Parathyroid adenoma (tissue), 2 donors: ENCODE results near the gene SLC43A3.

ENCODE experiments used
- H2AFZ ChIP-seq: fragments of 300-600 bp; sonication (generic); one replicate; pipeline ENCODE4 v1.7.0; 2017; ENCODE audit warnings: antibody characterized with exemption, mild to moderate bottlenecking
- H3K27ac ChIP-seq: fragments of 300-600 bp; sonication (generic); one replicate; pipeline ENCODE4 v1.7.0; 2017
- H3K27me3 ChIP-seq: fragments of 300-600 bp; sonication (generic); one replicate; pipeline ENCODE4 v1.7.0; 2017; ENCODE audit warnings: low read length; ENCODE audit not compliant: control insufficient read depth, insufficient read depth
- H3K36me3 ChIP-seq: fragments of 300-600 bp; sonication (generic); one replicate; pipeline ENCODE4 v1.7.0; 2017; ENCODE audit warnings: low read length; ENCODE audit not compliant: control insufficient read depth, insufficient read depth
- H3K4me1 ChIP-seq: fragments of 300-600 bp; sonication (generic); one replicate; pipeline ENCODE4 v1.7.0; 2017; ENCODE audit warnings: control low read depth
- H3K4me2 ChIP-seq: fragments of 300-600 bp; sonication (generic); one replicate; pipeline ENCODE4 v1.7.0; 2017; ENCODE audit warnings: low read length
- H3K4me3 ChIP-seq: fragments of 300-600 bp; sonication (generic); one replicate; pipeline ENCODE4 v1.7.0; 2017; ENCODE audit warnings: low read depth, low read length
- H3K79me2 ChIP-seq: fragments of 300-600 bp; sonication (generic); one replicate; pipeline ENCODE4 v1.7.0; 2017; ENCODE audit warnings: control low read depth
- H3K9ac ChIP-seq: fragments of 300-600 bp; sonication (generic); one replicate; pipeline ENCODE4 v1.7.0; 2017; ENCODE audit warnings: mild to moderate bottlenecking
- H3K9me3 ChIP-seq: fragments of 300-600 bp; sonication (generic); one replicate; pipeline ENCODE4 v1.7.0; 2017; ENCODE audit warnings: low read length; ENCODE audit not compliant: control insufficient read depth
- TF ChIP-seq, protein P1 (sequence below): fragments of 300-600 bp; sonication (generic); IDR thresholded peaks from one replicate; pipeline ENCODE4 v1.7.0; 2017; ENCODE audit warnings: antibody characterized with exemption, mild to moderate bottlenecking
- donor health status: primary hyperparathyroidism.

SLC43A3 gene

GRCh38 chr11:57407941-57408475 is 18.9 kb downstream of the SLC43A3 start:
- TF ChIP-seq, protein P1, sequence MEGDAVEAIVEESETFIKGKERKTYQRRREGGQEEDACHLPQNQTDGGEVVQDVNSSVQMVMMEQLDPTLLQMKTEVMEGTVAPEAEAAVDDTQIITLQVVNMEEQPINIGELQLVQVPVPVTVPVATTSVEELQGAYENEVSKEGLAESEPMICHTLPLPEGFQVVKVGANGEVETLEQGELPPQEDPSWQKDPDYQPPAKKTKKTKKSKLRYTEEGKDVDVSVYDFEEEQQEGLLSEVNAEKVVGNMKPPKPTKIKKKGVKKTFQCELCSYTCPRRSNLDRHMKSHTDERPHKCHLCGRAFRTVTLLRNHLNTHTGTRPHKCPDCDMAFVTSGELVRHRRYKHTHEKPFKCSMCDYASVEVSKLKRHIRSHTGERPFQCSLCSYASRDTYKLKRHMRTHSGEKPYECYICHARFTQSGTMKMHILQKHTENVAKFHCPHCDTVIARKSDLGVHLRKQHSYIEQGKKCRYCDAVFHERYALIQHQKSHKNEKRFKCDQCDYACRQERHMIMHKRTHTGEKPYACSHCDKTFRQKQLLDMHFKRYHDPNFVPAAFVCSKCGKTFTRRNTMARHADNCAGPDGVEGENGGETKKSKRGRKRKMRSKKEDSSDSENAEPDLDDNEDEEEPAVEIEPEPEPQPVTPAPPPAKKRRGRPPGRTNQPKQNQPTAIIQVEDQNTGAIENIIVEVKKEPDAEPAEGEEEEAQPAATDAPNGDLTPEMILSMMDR, result no peak
- H3K9me3 ChIP-seq, result no peaks in the 10 kb centered on the region
- H3K36me3 ChIP-seq, result no peaks in the 10 kb centered on the region
- no peak overlapping the region for H2AFZ ChIP-seq
- H3K4me3 ChIP-seq, result no peak overlapping the region
- H3K27me3 ChIP-seq, result no peaks in the 10 kb centered on the region
- H3K27ac ChIP-seq, result no peak overlapping the region
- no peak overlapping the region for H3K9ac ChIP-seq
- H3K4me1 ChIP-seq, result no peaks in the 10 kb centered on the region
- no peaks in the 10 kb centered on the region for H3K79me2 ChIP-seq
- H3K4me2 ChIP-seq, result no peak overlapping the region

DNA sequence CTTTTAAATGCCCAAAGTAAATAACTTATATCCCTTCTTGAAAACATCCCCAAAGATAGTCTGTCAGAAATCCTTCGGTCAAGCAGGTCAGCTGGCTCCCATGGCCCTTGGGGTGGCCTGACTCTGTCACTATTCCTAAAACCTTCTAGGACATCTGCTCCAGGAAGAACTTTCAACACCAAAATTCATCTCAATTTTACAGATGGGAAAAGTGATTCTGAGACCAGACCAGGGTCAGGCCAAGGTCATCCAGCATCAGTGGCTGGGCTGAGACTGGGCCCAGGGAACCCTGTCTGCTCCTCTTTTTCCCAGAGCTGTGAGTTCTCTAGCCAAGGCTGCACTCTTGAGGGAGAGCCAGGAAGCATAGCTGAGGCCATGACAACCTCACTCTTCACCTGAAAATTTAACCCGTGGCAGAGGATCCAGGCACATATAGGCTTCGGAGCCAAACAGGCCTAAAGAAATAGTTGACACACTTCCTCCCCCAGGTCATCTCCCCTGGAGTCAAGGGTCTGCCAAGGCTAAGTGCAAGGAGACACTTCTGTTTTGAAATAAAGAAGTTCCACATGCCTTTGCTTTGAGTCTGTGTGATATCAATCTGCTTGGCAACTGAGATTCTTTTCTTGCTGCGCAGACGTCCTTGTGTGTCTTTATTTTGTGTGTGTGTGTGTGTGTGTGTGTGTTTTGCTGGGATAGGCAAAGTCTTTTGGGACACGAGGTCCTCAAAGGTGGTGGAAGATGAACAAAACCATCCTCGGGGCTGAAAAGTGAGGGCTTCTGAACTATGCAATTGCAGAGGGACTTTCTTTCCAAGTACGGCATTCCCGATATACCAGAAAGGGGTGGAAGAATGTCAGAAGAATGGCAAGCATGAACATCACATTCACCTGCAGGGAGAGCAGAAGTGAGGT is 19.7 kb downstream of the SLC43A3 start:
- Histone ChIP-seq H3K4me3 (no peak overlapping the region), H3K27ac (peak overlapping the region; percentile 24), H2AFZ (no peak overlapping the region), H3K9me3 (no peaks in the 10 kb centered on the region), H3K36me3 (no peaks in the 10 kb centered on the region), H3K4me1 (no peaks in the 10 kb centered on the region), H3K27me3 (no peaks in the 10 kb centered on the region), H3K9ac (no peak overlapping the region), H3K79me2 (no peaks in the 10 kb centered on the region), H3K4me2 (no peak overlapping the region)
- TF ChIP-seq, protein P1, result no peak

DNA sequence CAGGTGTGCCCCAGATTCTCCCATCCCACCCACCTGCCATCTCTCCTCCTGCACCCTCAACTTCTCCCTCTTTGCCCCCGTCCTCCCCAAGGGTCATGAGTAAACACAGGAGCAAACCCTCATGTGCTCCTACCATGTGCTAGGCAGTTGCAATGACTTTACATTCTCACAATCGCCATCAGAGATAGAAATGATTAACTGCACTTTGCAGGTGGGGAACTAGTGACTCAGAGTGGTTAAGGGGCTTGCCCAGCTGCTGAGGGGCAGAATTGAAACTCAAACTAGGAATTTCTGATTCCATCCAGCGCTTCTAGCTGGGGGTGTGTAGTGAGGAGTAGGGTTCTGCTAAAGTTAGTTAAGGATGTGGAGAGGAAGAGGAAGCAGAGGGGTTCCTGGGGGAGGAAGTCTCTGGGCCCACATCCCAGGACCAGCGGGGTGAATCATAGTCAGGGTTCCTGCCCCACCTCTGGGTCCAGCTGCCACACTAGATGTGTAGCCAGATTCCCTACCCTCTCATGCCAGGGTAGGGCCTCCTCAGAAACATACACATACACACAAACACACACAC is 20.5 kb downstream of the SLC43A3 start:
- Histone ChIP-seq H3K4me1 (no peaks in the 10 kb centered on the region), H3K9me3 (no peaks in the 10 kb centered on the region), H2AFZ (no peak overlapping the region), H3K27me3 (no peaks in the 10 kb centered on the region), H3K36me3 (no peaks in the 10 kb centered on the region), H3K4me2 (no peak overlapping the region), H3K79me2 (no peaks in the 10 kb centered on the region), H3K9ac (no peak overlapping the region), H3K4me3 (no peak overlapping the region), H3K27ac (no peak overlapping the region)
- TF ChIP-seq, protein P1, result no peak

- Histone ChIP-seq H3K27me3 (no peaks in the 10 kb centered on the region), H3K4me1 (no peaks in the 10 kb centered on the region), H3K4me3 (no peak overlapping the region), H3K36me3 (no peaks in the 10 kb centered on the region), H3K4me2 (no peak overlapping the region), H3K79me2 (no peaks in the 10 kb centered on the region), H2AFZ (no peak overlapping the region), H3K9me3 (no peaks in the 10 kb centered on the region), H3K27ac (no peak overlapping the region), H3K9ac (no peak overlapping the region)
- TF ChIP-seq, protein P1, result no peak
Measured at GRCh38 chr11:57405271-57405860, 21.6 kb downstream of the SLC43A3 start.
